Adrenal gland (tissue), 12 donors: ENCODE results near the gene TMEM234. TPM values are rescaled to one million over a fixed set of nuclear protein-coding genes. Genes with fewer than 3 reads are reported as not detected.

Source experiments
- DNase-seq, 7 donors: peaks; one replicate each; pipeline ENCODE4 v3.0.0-alpha.2; 2019 to 2020
- H3K27ac ChIP-seq, 5 donors: fragments of 200-600 bp; sonication (generic) in 4 of 5; 1 replicate in 3 of 5; 2 replicates in 2 of 5; pipeline versions ENCODE4 v1.5.1 to v1.8.0; 2016 to 2020; ENCODE audit warnings: mild to moderate bottlenecking in 1 of 5
- H3K27me3 ChIP-seq: fragments of 200-600 bp; 2 replicates; pipeline ENCODE4 v1.8.0; 2021
- H3K36me3 ChIP-seq, 2 donors: fragments of 200-600 bp; replicated peaks in 1 of 2; 1 replicate in 1 of 2; 2 replicates in 1 of 2; pipeline versions ENCODE4 v1.5.1 to v1.8.0; 2018 to 2022
- H3K4me1 ChIP-seq, 2 donors: fragments of 200-600 bp; replicated peaks in 1 of 2; 1 replicate in 1 of 2; 2 replicates in 1 of 2; pipeline versions ENCODE4 v1.5.1 to v1.8.0; 2018 to 2021
- H3K4me3 ChIP-seq, 4 donors: fragments of 200-600 bp; sonication (generic) in 3 of 4; one replicate each; pipeline ENCODE4 v1.5.1; 2016 to 2018
- H3K9me3 ChIP-seq, 3 donors: fragments of 200-600 bp; sonication (generic) in 1 of 3; replicated peaks in 1 of 3; 1 replicate in 2 of 3; 2 replicates in 1 of 3; pipeline versions ENCODE4 v1.5.1 to v1.8.0; 2016 to 2021
- POLR2A ChIP-seq, 2 donors: fragments of 450-650 bp; IDR thresholded peaks; one replicate each; pipeline ENCODE4 v1.6.1; 2017; ENCODE audit warnings: antibody characterized with exemption in 2 of 2, mild to moderate bottlenecking in 2 of 2, moderate library complexity in 1 of 2
- WGBS, 4 donors: extraction: QIAGEN DNeasy Blood & Tissue Kit in 2 of 4; methylation state at CpG; one replicate each; pipeline versions ENCODE4 v1.1.5 to v1.1.7; 2013 to 2017; 5-methylcytosine and 5-hydroxymethylcytosine counted together
- intact Hi-C, 2 donors: fragments of 100-400 bp; cut with DNase I; formaldehyde crosslinking; loops; one replicate each; pipeline versions ENCODE4 v1.14.1 to v1.15.0; 2022 to 2023
- polyA plus RNA-seq, 3 donors: library from polyadenylated mRNA; stranded (reverse); fragments of 200-250 nt in 2 of 3; fragments of 350-450 nt in 1 of 3; fragmentation: Illumina TruSeq in 1 of 3; extraction: RNeasy Lipid Tissue Mini Kit (QIAGEN cat#74804) in 1 of 3; gene quantifications; one replicate each; pipeline ENCODE4 v1.2.3, GENCODE V29; 2013 to 2014
- total RNA-seq, 9 donors: library from RNA; depleted of rRNA in 4 of 9; stranded (reverse); fragments of >200 nt in 4 of 9; fragments of 120-200 nt in 1 of 9; fragmentation: NEBNext Ultra II Directional in 1 of 9; extraction: Animal tissue kit (Norgen Biotek cat#: 25700) in 1 of 9; gene quantifications; one replicate each; pipeline versions ENCODE4 v1.1.0 to v1.2.4, GENCODE V29; 2013 to 2023
- TF ChIP-seq, protein P1 (sequence below), 6 experiments: fragments of 450-650 bp in 4 of 6; fragments of 200-600 bp in 2 of 6; sonication (generic) in 1 of 6; IDR thresholded peaks; 1 replicate in 5 of 6; 2 replicates in 1 of 6; pipeline versions ENCODE4 v1.5.1 to v1.8.0; 2016 to 2021; ENCODE audit warnings: antibody characterized with exemption in 6 of 6, mild to moderate bottlenecking in 2 of 6, moderate library complexity in 1 of 6
- donor health status: healthy with polysubstance abuse.
- donor health status: Bipolar disorder and iron deficiency.
- donor health status: DM: yes; HTN: yes; CAD: no.
- donor health status: DM: no; HTN: no; CAD: no.
- donor health status: DM: no; HTN: no; CAD: no.
- donor health status: DM: yes; HTN: yes; CAD: no.

TMEM234 gene
- total and polyA plus RNA-seq, 12 donors, result 2.1 to 57.7 (median 18.1) TPM

DNA sequence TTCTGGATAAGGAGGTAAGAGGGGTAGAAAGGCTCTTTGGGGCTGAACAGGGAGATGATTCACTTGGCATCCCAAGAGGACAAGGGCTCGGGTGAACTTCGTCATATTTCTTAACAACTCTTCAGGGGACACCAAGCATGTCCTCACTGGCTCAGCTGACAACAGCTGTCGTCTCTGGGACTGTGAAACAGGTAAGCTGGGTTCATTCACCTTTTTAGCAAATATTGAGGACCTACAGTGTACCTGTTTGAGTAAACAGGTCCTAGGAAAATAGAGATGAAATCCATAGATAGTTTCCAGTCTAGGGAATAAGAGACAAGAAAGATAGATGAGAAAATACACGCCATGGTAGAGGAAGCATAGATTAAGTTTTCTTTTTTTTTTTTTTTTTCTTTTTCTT, 2.1 kb upstream of the TMEM234 start:
- Histone ChIP-seq H3K27me3 (no peaks in the 10 kb centered on the region), H3K4me1 (peaks cover 21 to 31% of the 10 kb centered on the region in 2 donors), H3K9me3 (no peaks in the 10 kb centered on the region), H3K36me3 (peaks cover 0 to 66% of the 10 kb centered on the region in 2 donors), H3K27ac (no peak overlapping the region), H3K4me3 (no peak overlapping the region)
- no peak for DNase-seq
- intact Hi-C loops, result no loop called here
- TF ChIP-seq, protein P1, sequence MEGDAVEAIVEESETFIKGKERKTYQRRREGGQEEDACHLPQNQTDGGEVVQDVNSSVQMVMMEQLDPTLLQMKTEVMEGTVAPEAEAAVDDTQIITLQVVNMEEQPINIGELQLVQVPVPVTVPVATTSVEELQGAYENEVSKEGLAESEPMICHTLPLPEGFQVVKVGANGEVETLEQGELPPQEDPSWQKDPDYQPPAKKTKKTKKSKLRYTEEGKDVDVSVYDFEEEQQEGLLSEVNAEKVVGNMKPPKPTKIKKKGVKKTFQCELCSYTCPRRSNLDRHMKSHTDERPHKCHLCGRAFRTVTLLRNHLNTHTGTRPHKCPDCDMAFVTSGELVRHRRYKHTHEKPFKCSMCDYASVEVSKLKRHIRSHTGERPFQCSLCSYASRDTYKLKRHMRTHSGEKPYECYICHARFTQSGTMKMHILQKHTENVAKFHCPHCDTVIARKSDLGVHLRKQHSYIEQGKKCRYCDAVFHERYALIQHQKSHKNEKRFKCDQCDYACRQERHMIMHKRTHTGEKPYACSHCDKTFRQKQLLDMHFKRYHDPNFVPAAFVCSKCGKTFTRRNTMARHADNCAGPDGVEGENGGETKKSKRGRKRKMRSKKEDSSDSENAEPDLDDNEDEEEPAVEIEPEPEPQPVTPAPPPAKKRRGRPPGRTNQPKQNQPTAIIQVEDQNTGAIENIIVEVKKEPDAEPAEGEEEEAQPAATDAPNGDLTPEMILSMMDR (IDR thresholded peaks at IDR 0.05), result no peak
- no peak for TF ChIP-seq POLR2A (IDR thresholded peaks at IDR 0.05)
- WGBS, 4 donors, result 67 to 91% (median 77%) methylated on average over 4 of the region's 4 CpGs

DNA sequence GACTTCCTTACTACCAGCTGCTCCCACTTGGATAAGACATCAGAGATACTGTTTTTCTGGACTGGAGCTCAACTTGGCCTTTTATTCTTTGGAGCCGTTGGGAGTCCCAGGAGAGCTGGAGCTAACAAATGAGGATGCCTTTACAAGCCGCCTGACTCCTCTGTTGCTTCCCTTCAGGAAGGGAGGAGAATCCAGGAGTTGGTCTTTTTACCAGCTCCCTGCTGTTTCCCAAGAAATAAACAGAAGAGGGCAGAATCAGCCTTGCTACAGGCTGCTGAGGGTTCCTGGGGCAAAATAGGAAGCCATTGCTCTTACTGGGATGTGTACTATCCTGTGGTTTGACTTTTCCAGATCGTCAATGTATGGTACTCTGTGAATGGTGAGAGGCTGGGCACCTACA, 1.5 kb upstream of the TMEM234 start:
- no peak for DNase-seq
- H3K27ac ChIP-seq, result peak overlapping the region in 3 of 5 donors; percentile 57 to 90 (median 87)
- H3K9me3 ChIP-seq, result no peaks in the 10 kb centered on the region
- intact Hi-C loops, result no loop called here
- H3K36me3 ChIP-seq, result peaks cover 0 to 62% of the 10 kb centered on the region in 2 donors
- TF ChIP-seq, protein P1 (IDR thresholded peaks at IDR 0.05), result no peak
- no peak for TF ChIP-seq POLR2A (IDR thresholded peaks at IDR 0.05)
- peaks cover 21 to 31% of the 10 kb centered on the region in 2 donors for H3K4me1 ChIP-seq
- no peak overlapping the region for H3K4me3 ChIP-seq
- no peaks in the 10 kb centered on the region for H3K27me3 ChIP-seq
- 48 to 76% (median 70%) methylated on average over 3 of the region's 3 CpGs for WGBS, 4 donors

DNA sequence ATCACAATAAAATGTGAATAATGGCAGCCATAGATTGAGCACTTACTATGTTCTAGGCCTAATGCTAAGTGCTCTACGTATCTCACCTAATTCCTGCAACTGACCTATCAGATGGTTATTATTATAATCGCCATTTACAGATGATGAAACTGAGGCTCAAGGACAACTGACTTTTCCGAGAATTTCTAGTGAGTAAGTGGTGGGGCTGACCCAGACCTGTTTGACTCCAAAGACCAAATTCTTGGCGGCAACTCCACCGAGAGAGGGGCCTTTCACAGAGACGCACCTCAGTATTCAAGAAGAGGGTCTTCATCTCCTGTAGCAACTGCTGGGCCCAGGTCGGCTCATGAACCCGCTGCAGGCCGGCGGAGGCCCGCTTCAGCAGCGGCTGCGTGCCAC, 573 bp downstream of the TMEM234 start:
- Histone ChIP-seq H3K4me1 (peaks cover 21 to 25% of the 10 kb centered on the region in 2 donors), H3K27ac (peak overlapping the region; percentile 82 to 96 (median 90)), H3K9me3 (no peaks in the 10 kb centered on the region), H3K36me3 (peaks cover 0 to 49% of the 10 kb centered on the region in 2 donors), H3K27me3 (no peaks in the 10 kb centered on the region), H3K4me3 (peak overlapping the region; percentile 72 to 91 (median 86))
- TF ChIP-seq, protein P1 (IDR thresholded peaks at IDR 0.05), result no peak
- no peak for TF ChIP-seq POLR2A (IDR thresholded peaks at IDR 0.05)
- intact Hi-C loops, result no loop called here
- WGBS, 4 donors, result 2 to 14% (median 5%) methylated on average over 12 to 13 of the region's 13 CpGs
- DNase-seq, result no peak

- WGBS, 4 donors, result 79 to 98% (median 86%) methylated on average over 4 of the region's 4 CpGs
- no peak for DNase-seq
- peaks cover 0 to 49% of the 10 kb centered on the region in 2 donors for H3K36me3 ChIP-seq
- H3K4me3 ChIP-seq, result peak overlapping the region in 2 of 4 donors; percentile 72 to 91
- H3K4me1 ChIP-seq, result peaks cover 21 to 30% of the 10 kb centered on the region in 2 donors
- no peaks in the 10 kb centered on the region for H3K27me3 ChIP-seq
- intact Hi-C loops, result no loop called here
- H3K9me3 ChIP-seq, result no peaks in the 10 kb centered on the region
- H3K27ac ChIP-seq, result peak overlapping the region in 2 of 5 donors; percentile 90 to 96
- no peak for TF ChIP-seq POLR2A (IDR thresholded peaks at IDR 0.05)
- TF ChIP-seq, protein P1 (IDR thresholded peaks at IDR 0.05), result no peak
Measured at GRCh38 chr1:32220746-32221580, 1.2 kb downstream of the TMEM234 start.
